ENCODE measurements around the gene CD96.

Gene CD96

DNA sequence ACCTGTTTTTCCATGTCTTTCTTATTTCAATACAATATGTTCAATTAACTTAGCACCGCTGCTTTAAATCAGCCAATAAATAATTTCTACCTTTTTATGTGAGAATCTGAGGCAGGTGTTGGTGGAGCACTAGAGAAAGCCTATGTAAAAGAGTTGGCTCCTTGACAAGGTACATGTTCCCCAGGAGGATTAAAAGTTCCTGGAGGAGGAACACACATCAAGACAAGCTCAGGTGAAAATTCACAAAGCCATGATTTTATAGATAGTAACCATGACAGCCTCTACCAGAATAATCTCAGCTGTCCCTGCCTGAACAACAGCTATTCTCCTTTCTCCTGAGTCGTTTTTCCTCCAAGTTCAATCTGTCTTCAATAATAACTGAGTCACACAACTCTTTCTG lies 56.6 kb downstream of the CD96 start:
- Histone ChIP-seq H2BK5ac (ENCODE audit: low read length) (no peak overlapping the region), H2BK15ac (ENCODE audit: low read length) (no peak overlapping the region), H2AFZ (ENCODE audit: low read length) (no peak overlapping the region), H4K8ac (ENCODE audit: low read depth, low read length) (no peak overlapping the region), H3K4me3 (ENCODE audit: low read length in 2 of 2) (no peak overlapping the region), H2BK120ac (ENCODE audit: low read depth, low read length) (no peak overlapping the region), H2BK12ac (ENCODE audit: low read length) (no peak overlapping the region), H3K4ac (ENCODE audit: low read length) (no peak overlapping the region), H2AK5ac (ENCODE audit: low read depth, low read length) (no peak overlapping the region), H3K9ac (ENCODE audit: low read depth, low read length, poor library complexity) (no peak overlapping the region), H3K27me3 (ENCODE audit: control insufficient read depth in 3 of 3, insufficient read depth in 3 of 3, low read depth in 1 of 3, low read length in 3 of 3) (peaks cover 0 to 3% (median 0%) of the 10 kb centered on the region in 3 experiments), H3K36me3 (replicated peaks in 1 of 2; ENCODE audit: control insufficient read depth in 2 of 2, insufficient read depth in 2 of 2, low read length in 2 of 2) (no peaks in the 10 kb centered on the region), H3K9me3 (replicated peaks in 1 of 2; ENCODE audit: control insufficient read depth in 2 of 2, insufficient read depth in 1 of 2, low read depth in 1 of 2, low read length in 2 of 2) (no peaks in the 10 kb centered on the region), H3K27ac (replicated peaks; ENCODE audit: low read length) (no peak overlapping the region), H3K18ac (ENCODE audit: low read length) (no peak overlapping the region), H3K79me1 (ENCODE audit: low read depth, low read length) (no peaks in the 10 kb centered on the region), H4K91ac (ENCODE audit: low read depth, low read length, poor library complexity) (no peak overlapping the region), H3K23ac (ENCODE audit: low read depth, low read length, poor library complexity) (no peak overlapping the region), H3K14ac (ENCODE audit: low read length) (no peak overlapping the region), H3K4me2 (ENCODE audit: insufficient read depth, low read length, poor library complexity, severe bottlenecking) (no peak overlapping the region), H3K4me1 (ENCODE audit: control insufficient read depth in 2 of 2, insufficient read depth in 1 of 2, low read depth in 1 of 2, low read length in 2 of 2) (peaks cover 0 to 2% of the 10 kb centered on the region in 2 donors)
- no CpG with 5 or more reads among the region's 2 CpGs for WGBS, 2 donors (ENCODE audit: extremely low coverage in 2 of 2, insufficient read length in 2 of 2, insufficient replicate concordance in 1 of 2)
- DNase-seq (ENCODE audit: low spot score) = no peak

DNA sequence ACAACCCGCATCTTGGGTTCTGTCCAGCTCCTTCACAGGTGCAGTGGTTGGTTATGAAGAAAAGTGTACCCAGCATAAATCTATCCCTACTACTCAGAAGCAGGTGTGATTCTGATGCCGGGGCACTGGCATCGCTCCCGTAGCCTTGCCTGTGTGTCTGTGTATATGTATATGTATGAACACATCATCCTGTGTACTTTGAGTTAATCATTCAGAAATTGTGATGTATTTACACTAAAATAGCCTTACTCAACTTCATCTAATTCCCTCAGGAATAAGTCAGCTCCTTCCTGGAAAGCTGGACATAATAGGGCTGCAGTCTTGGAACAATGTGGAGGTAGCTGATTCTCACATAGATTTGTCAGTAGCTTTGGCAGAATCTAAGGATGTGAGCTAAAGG lies 59.8 kb downstream of the CD96 start:
- Histone ChIP-seq H2BK5ac (ENCODE audit: low read length) (no peak overlapping the region), H2BK12ac (ENCODE audit: low read length) (no peak overlapping the region), H3K79me1 (ENCODE audit: low read depth, low read length) (no peaks in the 10 kb centered on the region), H3K4me2 (ENCODE audit: insufficient read depth, low read length, poor library complexity, severe bottlenecking) (no peak overlapping the region), H3K27me3 (ENCODE audit: control insufficient read depth in 3 of 3, insufficient read depth in 3 of 3, low read depth in 1 of 3, low read length in 3 of 3) (no peaks in the 10 kb centered on the region), H3K18ac (ENCODE audit: low read length) (no peak overlapping the region), H3K9me3 (replicated peaks in 1 of 2; ENCODE audit: control insufficient read depth in 2 of 2, insufficient read depth in 1 of 2, low read depth in 1 of 2, low read length in 2 of 2) (no peaks in the 10 kb centered on the region), H2AK5ac (ENCODE audit: low read depth, low read length) (no peak overlapping the region), H2BK15ac (ENCODE audit: low read length) (no peak overlapping the region), H3K9ac (ENCODE audit: low read depth, low read length, poor library complexity) (no peak overlapping the region), H2BK120ac (ENCODE audit: low read depth, low read length) (no peak overlapping the region), H3K4me1 (ENCODE audit: control insufficient read depth in 2 of 2, insufficient read depth in 1 of 2, low read depth in 1 of 2, low read length in 2 of 2) (no peaks in the 10 kb centered on the region), H4K8ac (ENCODE audit: low read depth, low read length) (no peak overlapping the region), H3K36me3 (replicated peaks in 1 of 2; ENCODE audit: control insufficient read depth in 2 of 2, insufficient read depth in 2 of 2, low read length in 2 of 2) (no peaks in the 10 kb centered on the region), H3K23ac (ENCODE audit: low read depth, low read length, poor library complexity) (no peak overlapping the region), H3K4me3 (ENCODE audit: low read length in 2 of 2) (no peak overlapping the region), H2AFZ (ENCODE audit: low read length) (no peak overlapping the region), H3K27ac (replicated peaks; ENCODE audit: low read length) (no peak overlapping the region), H3K14ac (ENCODE audit: low read length) (no peak overlapping the region), H4K91ac (ENCODE audit: low read depth, low read length, poor library complexity) (no peak overlapping the region), H3K4ac (ENCODE audit: low read length) (no peak overlapping the region)
- WGBS, 2 donors (ENCODE audit: extremely low coverage in 2 of 2, insufficient read length in 2 of 2, insufficient replicate concordance in 1 of 2) = no CpG with 5 or more reads among the region's 4 CpGs
- no peak for DNase-seq (ENCODE audit: low spot score)

DNA sequence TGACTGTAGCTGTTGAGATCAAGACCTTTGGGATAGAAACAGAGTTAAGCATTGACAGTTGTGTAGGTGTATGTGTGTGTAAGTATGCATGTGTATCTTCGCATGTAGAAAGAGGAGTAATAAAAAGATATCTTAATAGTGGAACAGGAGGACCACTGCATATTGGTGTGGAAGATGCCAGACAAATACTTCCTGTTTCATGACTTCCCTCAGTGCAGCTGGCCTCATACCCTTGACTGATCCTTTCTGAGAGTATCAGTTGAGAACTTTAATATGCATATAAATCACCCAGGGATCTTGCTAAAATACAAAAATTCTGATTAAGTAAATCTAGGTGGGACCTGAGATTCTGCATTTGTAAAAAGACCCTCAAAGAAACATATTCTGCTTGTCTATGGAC lies 61.7 kb downstream of the CD96 start:
- Histone ChIP-seq H3K18ac (ENCODE audit: low read length) (no peak overlapping the region), H3K4me2 (ENCODE audit: insufficient read depth, low read length, poor library complexity, severe bottlenecking) (no peak overlapping the region), H3K4me3 (ENCODE audit: low read length in 2 of 2) (no peak overlapping the region), H2BK120ac (ENCODE audit: low read depth, low read length) (no peak overlapping the region), H3K4ac (ENCODE audit: low read length) (no peak overlapping the region), H3K9me3 (replicated peaks in 1 of 2; ENCODE audit: control insufficient read depth in 2 of 2, insufficient read depth in 1 of 2, low read depth in 1 of 2, low read length in 2 of 2) (no peaks in the 10 kb centered on the region), H2BK15ac (ENCODE audit: low read length) (no peak overlapping the region), H4K91ac (ENCODE audit: low read depth, low read length, poor library complexity) (no peak overlapping the region), H3K36me3 (replicated peaks in 1 of 2; ENCODE audit: control insufficient read depth in 2 of 2, insufficient read depth in 2 of 2, low read length in 2 of 2) (no peaks in the 10 kb centered on the region), H3K23ac (ENCODE audit: low read depth, low read length, poor library complexity) (no peak overlapping the region), H4K8ac (ENCODE audit: low read depth, low read length) (no peak overlapping the region), H3K9ac (ENCODE audit: low read depth, low read length, poor library complexity) (no peak overlapping the region), H3K79me1 (ENCODE audit: low read depth, low read length) (no peaks in the 10 kb centered on the region), H3K27me3 (ENCODE audit: control insufficient read depth in 3 of 3, insufficient read depth in 3 of 3, low read depth in 1 of 3, low read length in 3 of 3) (no peaks in the 10 kb centered on the region), H2AFZ (ENCODE audit: low read length) (no peak overlapping the region), H2BK12ac (ENCODE audit: low read length) (no peak overlapping the region), H3K4me1 (ENCODE audit: control insufficient read depth in 2 of 2, insufficient read depth in 1 of 2, low read depth in 1 of 2, low read length in 2 of 2) (no peaks in the 10 kb centered on the region), H2BK5ac (ENCODE audit: low read length) (no peak overlapping the region), H3K14ac (ENCODE audit: low read length) (no peak overlapping the region), H2AK5ac (ENCODE audit: low read depth, low read length) (no peak overlapping the region), H3K27ac (replicated peaks; ENCODE audit: low read length) (no peak overlapping the region)
- no CpG with 5 or more reads among the region's 1 CpG for WGBS, 2 donors (ENCODE audit: extremely low coverage in 2 of 2, insufficient read length in 2 of 2, insufficient replicate concordance in 1 of 2)
- DNase-seq (ENCODE audit: low spot score) = no peak

DNA sequence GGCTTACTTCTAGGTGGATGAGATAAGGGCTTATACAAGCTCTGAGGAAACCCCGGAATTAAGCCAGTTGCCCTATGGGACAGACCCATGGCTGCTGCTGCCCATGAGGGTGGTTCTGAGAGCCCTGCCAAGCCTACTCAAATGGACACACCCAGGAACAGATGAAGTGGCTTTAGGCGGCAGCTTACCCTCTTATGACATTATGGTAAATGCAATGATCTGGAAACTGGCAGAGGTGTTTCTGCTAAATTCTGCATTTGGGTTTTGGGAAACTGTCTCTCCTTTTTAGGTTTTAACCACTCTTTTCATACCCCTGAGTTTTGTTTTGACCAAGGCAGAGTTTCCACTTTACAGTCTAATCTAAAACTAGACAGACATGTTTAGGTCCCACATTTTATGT lies 62.1 kb downstream of the CD96 start:
- Histone ChIP-seq H3K27ac (replicated peaks; ENCODE audit: low read length) (no peak overlapping the region), H2AK5ac (ENCODE audit: low read depth, low read length) (no peak overlapping the region), H2AFZ (ENCODE audit: low read length) (no peak overlapping the region), H3K4me3 (ENCODE audit: low read length in 2 of 2) (no peak overlapping the region), H3K4me2 (ENCODE audit: insufficient read depth, low read length, poor library complexity, severe bottlenecking) (no peak overlapping the region), H2BK5ac (ENCODE audit: low read length) (no peak overlapping the region), H3K9ac (ENCODE audit: low read depth, low read length, poor library complexity) (no peak overlapping the region), H2BK15ac (ENCODE audit: low read length) (no peak overlapping the region), H4K8ac (ENCODE audit: low read depth, low read length) (no peak overlapping the region), H4K91ac (ENCODE audit: low read depth, low read length, poor library complexity) (no peak overlapping the region), H3K18ac (ENCODE audit: low read length) (no peak overlapping the region), H2BK12ac (ENCODE audit: low read length) (no peak overlapping the region), H3K4ac (ENCODE audit: low read length) (no peak overlapping the region), H3K36me3 (replicated peaks in 1 of 2; ENCODE audit: control insufficient read depth in 2 of 2, insufficient read depth in 2 of 2, low read length in 2 of 2) (no peaks in the 10 kb centered on the region), H2BK120ac (ENCODE audit: low read depth, low read length) (no peak overlapping the region), H3K9me3 (replicated peaks in 1 of 2; ENCODE audit: control insufficient read depth in 2 of 2, insufficient read depth in 1 of 2, low read depth in 1 of 2, low read length in 2 of 2) (no peaks in the 10 kb centered on the region), H3K27me3 (ENCODE audit: control insufficient read depth in 3 of 3, insufficient read depth in 3 of 3, low read depth in 1 of 3, low read length in 3 of 3) (no peaks in the 10 kb centered on the region), H3K14ac (ENCODE audit: low read length) (no peak overlapping the region), H3K23ac (ENCODE audit: low read depth, low read length, poor library complexity) (no peak overlapping the region), H3K79me1 (ENCODE audit: low read depth, low read length) (no peaks in the 10 kb centered on the region), H3K4me1 (ENCODE audit: control insufficient read depth in 2 of 2, insufficient read depth in 1 of 2, low read depth in 1 of 2, low read length in 2 of 2) (no peaks in the 10 kb centered on the region)
- no CpG with 5 or more reads among the region's 2 CpGs for WGBS, 2 donors (ENCODE audit: extremely low coverage in 2 of 2, insufficient read length in 2 of 2, insufficient replicate concordance in 1 of 2)
- no peak for DNase-seq (ENCODE audit: low spot score)
